Measurements from ENCODE around the gene MROH2A.

MROH2A gene

GRCh38 chr2:233819884-233820773 lies 42.0 kb downstream of the MROH2A start:
- DNase-seq, result no peak

GRCh38 chr2:233820774-233821105 lies 42.6 kb downstream of the MROH2A start:
- no peak for DNase-seq

GRCh38 chr2:233821196-233821595 lies 43.1 kb downstream of the MROH2A start:
- no peak for DNase-seq

GRCh38 chr2:233821709-233822100 lies 43.6 kb downstream of the MROH2A start:
- no peak for DNase-seq

GRCh38 chr2:233822101-233822771 lies 44.1 kb downstream of the MROH2A start:
- DNase-seq, result no peak

- no peak for DNase-seq
These were observed 44.9 kb downstream of the MROH2A start for GRCh38 chr2:233822781-233823730.

- DNase-seq, result no peak
These were observed 45.6 kb downstream of the MROH2A start for GRCh38 chr2:233823731-233824121.

- no peak for DNase-seq
These were observed 46.2 kb downstream of the MROH2A start for GRCh38 chr2:233824373-233824772.

- no peak for DNase-seq
These were observed 50.5 kb downstream of the MROH2A start for GRCh38 chr2:233828546-233829192.

GRCh38 chr2:233829193-233830110 lies 51.3 kb downstream of the MROH2A start:
- DNase-seq, result no peak

GRCh38 chr2:233830111-233830802 lies 52.1 kb downstream of the MROH2A start:
- no peak for DNase-seq

GRCh38 chr2:233831011-233831721 lies 53.0 kb downstream of the MROH2A start:
- DNase-seq, result no peak

GRCh38 chr2:233831861-233832260 lies 53.7 kb downstream of the MROH2A start:
- DNase-seq, result no peak

GRCh38 chr2:233832414-233832813 lies 54.3 kb downstream of the MROH2A start:
- DNase-seq, result no peak

- peak; percentile 68 for DNase-seq
These were observed 54.8 kb downstream of the MROH2A start for GRCh38 chr2:233832869-233833311.

GRCh38 chr2:233833345-233833744 lies 55.2 kb downstream of the MROH2A start:
- no peak for DNase-seq

GRCh38 chr2:233835230-233836186 lies 57.4 kb downstream of the MROH2A start:
- DNase-seq, result no peak

- DNase-seq, result no peak
These were observed 58.2 kb downstream of the MROH2A start for GRCh38 chr2:233836359-233836758.

- no peak for DNase-seq
These were observed 59.6 kb downstream of the MROH2A start for GRCh38 chr2:233837694-233838229.
